GM12878 (cell line): ENCODE results near the gene AFAP1L2. TPM values are rescaled to one million over a fixed set of nuclear protein-coding genes. Genes with fewer than 3 reads are reported as not detected.

ENCODE experiments used
- ATAC-seq: fragments of 200-7000 bp; cut with Tn5 transposase; 3 replicates; pipeline ENCODE4 v1.9.1; 2020; ENCODE audit warnings: mild to moderate bottlenecking, moderate library complexity
- BruUV-seq: library from RNA; stranded (reverse); fragments of 400-500 nt; replicated peaks from 2 replicates; lab custom pipeline; 2021; lab: Mats Ljungman, UMichigan
- CTCF ChIA-PET: fragments of 300-600 bp; sonication (Branson Sonifier 250); formaldehyde crosslinking; extraction: SDS; loops from one replicate; lab custom pipeline; 2021; ENCODE audit warnings: inconsistent platforms; lab: Yijun Ruan, JAX
- POLR2A ChIA-PET: fragments of 350-600 bp; formaldehyde crosslinking; extraction: SDS; loops from one replicate; lab custom pipeline; 2021; ENCODE audit warnings: inconsistent platforms; lab: Charles Lee
- RAD21 ChIA-PET: fragments of 300-600 bp; sonication (Branson Sonifier 250); formaldehyde crosslinking; loops from one replicate; lab custom pipeline; 2023; ENCODE audit warnings: antibody characterized with exemption; ENCODE audit not compliant: unreplicated experiment; lab: Charles Lee
- SMC1A ChIA-PET: fragments of 300-600 bp; sonication (Branson Sonifier 250); formaldehyde crosslinking; loops from one replicate; lab custom pipeline; 2023; ENCODE audit not compliant: unreplicated experiment, uncharacterized antibody; lab: Charles Lee
- DNase-seq: peaks from one replicate; pipeline ENCODE4 v3.0.0-alpha.2; 2011; ENCODE audit warnings: low read depth, low spot score
- FAIRE-seq: peaks from 3 replicates; lab custom pipeline; 2011; peaks lifted over from hg19 to GRCh38; lab: Jason Lieb, UNC
- H2AFZ ChIP-seq: 2 replicates; pipeline ENCODE4 v1.6.0; 2011; ENCODE audit warnings: low read depth, low read length, control low read depth; ENCODE audit not compliant: control insufficient read depth
- H3K27ac ChIP-seq: 2 replicates; pipeline ENCODE4 v1.5.1; 2011; ENCODE audit warnings: control low read depth; ENCODE audit not compliant: control insufficient read depth, insufficient read depth
- H3K27me3 ChIP-seq, 2 experiments: replicated peaks in 1 of 2; 2 replicates each; pipeline versions ENCODE4 v1.6.0 to v1.6.1; 2011; ENCODE audit warnings: low read length in 1 of 2; ENCODE audit not compliant: control insufficient read depth in 2 of 2, insufficient read depth in 2 of 2
- H3K36me3 ChIP-seq, 2 experiments: 2 replicates each; pipeline ENCODE4 v1.5.1; 2011; ENCODE audit warnings: low read length in 1 of 2; ENCODE audit not compliant: control insufficient read depth in 2 of 2, insufficient read depth in 2 of 2
- H3K4me1 ChIP-seq: 2 replicates; pipeline ENCODE4 v1.6.1; 2011; ENCODE audit warnings: mild to moderate bottlenecking, low read length, moderate library complexity, mixed read lengths; ENCODE audit not compliant: control insufficient read depth, insufficient read depth
- H3K4me2 ChIP-seq: 2 replicates; pipeline ENCODE4 v1.6.0; 2011; ENCODE audit warnings: control low read depth; ENCODE audit not compliant: control insufficient read depth, insufficient read depth
- H3K4me3 ChIP-seq: fragments of 200-600 bp; sonication (generic); 2 replicates; pipeline ENCODE4 v1.5.1; 2016
- H3K79me2 ChIP-seq: 2 replicates; pipeline ENCODE4 v1.6.0; 2011; ENCODE audit warnings: low read length; ENCODE audit not compliant: control insufficient read depth, insufficient read depth
- H3K9ac ChIP-seq: 2 replicates; pipeline ENCODE4 v1.8.0; 2011; ENCODE audit warnings: low read length, control low read depth, mixed read lengths; ENCODE audit not compliant: control insufficient read depth, insufficient read depth
- H3K9me3 ChIP-seq: replicated peaks from 3 replicates; pipeline ENCODE4 v1.5.1; 2011; ENCODE audit warnings: mild to moderate bottlenecking, low read length; ENCODE audit not compliant: control insufficient read depth, insufficient read depth
- H4K20me1 ChIP-seq: 2 replicates; pipeline ENCODE4 v1.6.0; 2011; ENCODE audit not compliant: control insufficient read depth, insufficient read depth
- HCFC1 ChIP-seq: fragments of 150-350 bp; IDR thresholded peaks from 2 replicates; pipeline ENCODE4 v1.6.1; 2014; ENCODE audit warnings: low read length
- JUND ChIP-seq: IDR thresholded peaks from 2 replicates; pipeline ENCODE4 v1.6.1; 2012; ENCODE audit warnings: low read depth, mild to moderate bottlenecking, low read length, improper control_type of control experiment, moderate library complexity
- RFX5 ChIP-seq: IDR thresholded peaks from 2 replicates; pipeline ENCODE4 v1.6.1; 2011; ENCODE audit warnings: low read depth, low read length, improper control_type of control experiment
- TARDBP ChIP-seq: IDR thresholded peaks from 2 replicates; pipeline ENCODE4 v1.6.1; 2016; ENCODE audit warnings: borderline replicate concordance
- YY1 ChIP-seq: IDR thresholded peaks from 2 replicates; pipeline ENCODE4 v1.6.1; 2011; ENCODE audit warnings: low read depth, mild to moderate bottlenecking, low read length
- ZNF207 ChIP-seq: fragments of 450-650 bp; IDR thresholded peaks from 2 replicates; pipeline ENCODE4 v1.6.1; 2014; ENCODE audit warnings: antibody characterized with exemption, mild to moderate bottlenecking, borderline replicate concordance
- ZNF217 ChIP-seq: fragments of 450-650 bp; IDR thresholded peaks from 2 replicates; pipeline ENCODE4 v1.6.1; 2017; ENCODE audit warnings: antibody characterized with exemption, mild to moderate bottlenecking
- WGBS: methylation state at CpG from one replicate; pipeline ENCODE4 v1.1.6; 2016; ENCODE audit warnings: low lambda C conversion rate; ENCODE audit not compliant: insufficient replicate concordance, insufficient coverage; ENCODE audit errors: missing lambda C conversion rate; 5-methylcytosine and 5-hydroxymethylcytosine counted together
- in situ Hi-C: fragments of 300-500 bp; cut with MboI; formaldehyde crosslinking; loops from 9 replicates; pipeline ENCODE4 v1.14.3; 2018; ENCODE audit warnings: mixed read lengths
- intact Hi-C: fragments of 100-400 bp; cut with micrococcal nuclease; formaldehyde crosslinking; loops from one replicate; pipeline ENCODE4 v1.14.2; 2022; ENCODE audit not compliant: unreplicated experiment
- polyA plus RNA-seq, 11 experiments: library from polyadenylated mRNA; depleted of rRNA in 4 of 11; unstranded in 6 of 11; stranded (reverse) in 5 of 11; fragments of >200 nt; fragmentation: Nextera tagmentation in 4 of 11; fragmentation: Illumina TruSeq in 1 of 11; extraction: Ambion mirVana in 4 of 11; extraction: Trizol in 1 of 11; gene quantifications; 1 replicate in 1 of 11; 2 replicates in 10 of 11; pipeline versions ENCODE4 v1.2.1 to v1.2.3, GENCODE V29; 2011 to 2016; ENCODE audit warnings: inconsistent platforms in 2 of 11, missing spikeins in 2 of 11, low read depth in 1 of 11
- total RNA-seq, 4 experiments: library from RNA; depleted of rRNA in 3 of 4; stranded (reverse); fragments of >200 nt in 3 of 4; fragmentation: Illumina TruSeq in 1 of 4; extraction: Trizol in 1 of 4; gene quantifications; 2 replicates each; pipeline versions ENCODE4 v1.2.1 to v1.2.3, GENCODE V29; 2013 to 2021
- TF ChIP-seq, protein P1 (sequence below): fragments of 450-650 bp; formaldehyde crosslinking; IDR thresholded peaks from 2 replicates; pipeline ENCODE4 v1.5.0; 2022; ENCODE audit warnings: mild to moderate bottlenecking, missing genetic modification characterization

The AFAP1L2 gene
- total and polyA plus RNA-seq, 10 of the 15 experiments (the other 5 are each of a cell fraction or from before 2014, with no cell fraction given) = 0.03 to 4.0 (median 0.34) TPM

DNA sequence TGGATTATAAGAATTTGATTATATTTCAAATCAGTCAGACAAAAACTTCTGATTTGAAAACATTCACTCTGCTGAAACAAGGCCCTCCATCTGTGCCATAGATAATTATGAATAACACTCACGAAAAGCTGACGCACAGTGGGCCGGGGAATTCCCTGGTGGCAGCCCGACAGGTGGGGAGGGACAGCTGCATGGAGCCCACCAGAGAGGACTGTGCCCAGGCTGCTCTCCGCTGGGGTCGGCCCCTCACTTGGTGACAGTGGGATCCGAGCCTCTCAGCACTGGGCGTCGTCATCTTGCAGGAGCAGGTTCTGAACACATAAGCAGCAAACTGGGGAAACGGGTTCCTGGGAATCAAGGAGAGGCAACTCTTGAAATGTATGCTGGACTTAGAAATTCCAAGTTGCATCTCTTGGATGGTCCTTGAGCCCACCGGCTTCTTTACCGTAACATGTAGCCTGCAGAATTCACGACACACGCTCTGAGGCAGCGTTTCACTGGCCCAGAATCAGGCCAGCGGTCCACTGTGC is 41.4 kb downstream of the AFAP1L2 start:
- CTCF ChIA-PET = no interaction called here

More for the DNA sequence above, 41.4 kb downstream of the AFAP1L2 start:
- H3K27ac ChIP-seq = no peak overlapping the region
- H3K9ac ChIP-seq = no peak overlapping the region
- BruUV-seq = no TSS peak
- no peaks in the 10 kb centered on the region for H3K27me3 ChIP-seq
- H3K79me2 ChIP-seq = no peaks in the 10 kb centered on the region
- no peak overlapping the region for H2AFZ ChIP-seq
- POLR2A ChIA-PET = interaction anchor here (0.5 to 0.7 kb wide), 2 partner anchors 14 to 242 kb away, joined by 3 read pairs; no protein-coding TSS in a partner anchor
- WGBS = 65% methylated on average over 16 of the region's 16 CpGs
- no peaks in the 10 kb centered on the region for H3K9me3 ChIP-seq
- H3K4me3 ChIP-seq = no peak overlapping the region
- TF ChIP-seq ZNF207 (no peak), ZNF217 (no peak), RFX5 (no peak), TARDBP (no peak), YY1 (no peak), HCFC1 (no peak), JUND (no peak)
- TF ChIP-seq, protein P1, sequence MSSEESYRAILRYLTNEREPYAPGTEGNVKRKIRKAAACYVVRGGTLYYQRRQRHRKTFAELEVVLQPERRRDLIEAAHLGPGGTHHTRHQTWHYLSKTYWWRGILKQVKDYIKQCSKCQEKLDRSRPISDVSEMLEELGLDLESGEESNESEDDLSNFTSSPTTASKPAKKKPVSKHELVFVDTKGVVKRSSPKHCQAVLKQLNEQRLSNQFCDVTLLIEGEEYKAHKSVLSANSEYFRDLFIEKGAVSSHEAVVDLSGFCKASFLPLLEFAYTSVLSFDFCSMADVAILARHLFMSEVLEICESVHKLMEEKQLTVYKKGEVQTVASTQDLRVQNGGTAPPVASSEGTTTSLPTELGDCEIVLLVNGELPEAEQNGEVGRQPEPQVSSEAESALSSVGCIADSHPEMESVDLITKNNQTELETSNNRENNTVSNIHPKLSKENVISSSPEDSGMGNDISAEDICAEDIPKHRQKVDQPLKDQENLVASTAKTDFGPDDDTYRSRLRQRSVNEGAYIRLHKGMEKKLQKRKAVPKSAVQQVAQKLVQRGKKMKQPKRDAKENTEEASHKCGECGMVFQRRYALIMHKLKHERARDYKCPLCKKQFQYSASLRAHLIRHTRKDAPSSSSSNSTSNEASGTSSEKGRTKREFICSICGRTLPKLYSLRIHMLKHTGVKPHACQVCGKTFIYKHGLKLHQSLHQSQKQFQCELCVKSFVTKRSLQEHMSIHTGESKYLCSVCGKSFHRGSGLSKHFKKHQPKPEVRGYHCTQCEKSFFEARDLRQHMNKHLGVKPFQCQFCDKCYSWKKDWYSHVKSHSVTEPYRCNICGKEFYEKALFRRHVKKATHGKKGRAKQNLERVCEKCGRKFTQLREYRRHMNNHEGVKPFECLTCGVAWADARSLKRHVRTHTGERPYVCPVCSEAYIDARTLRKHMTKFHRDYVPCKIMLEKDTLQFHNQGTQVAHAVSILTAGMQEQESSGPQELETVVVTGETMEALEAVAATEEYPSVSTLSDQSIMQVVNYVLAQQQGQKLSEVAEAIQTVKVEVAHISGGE = no peak
- FAIRE-seq (no peak), DNase-seq (no peak), ATAC-seq (no peak)
- intact Hi-C loops (no loop called here), in situ Hi-C loops (no loop called here)
- SMC1A ChIA-PET = interaction anchor here (1.0 kb wide), 1 partner anchor 19 kb away, joined by 3 read pairs; no protein-coding TSS in a partner anchor
- no peak overlapping the region for H3K4me2 ChIP-seq
- H3K36me3 ChIP-seq = no peaks in the 10 kb centered on the region
- RAD21 ChIA-PET = interaction anchor here (0.7 kb wide), 1 partner anchor 26 kb away, joined by 3 read pairs; no protein-coding TSS in a partner anchor
- H3K4me1 ChIP-seq = peaks cover 8% of the 10 kb centered on the region
- H4K20me1 ChIP-seq = no peaks in the 10 kb centered on the region
